Raji (cell line): ENCODE measurements around the gene RAC2.

Experiments used
- POLR2A ChIP-seq: IDR thresholded peaks from 2 replicates; pipeline ENCODE4 v1.6.1; 2011; ENCODE audit warnings: low read depth, low read length, control low read depth; ENCODE audit not compliant: insufficient read depth

The RAC2 gene

GRCh38 chr22:37186228-37186996, 57.7 kb downstream of the RAC2 start:
- no peak for TF ChIP-seq POLR2A

DNA sequence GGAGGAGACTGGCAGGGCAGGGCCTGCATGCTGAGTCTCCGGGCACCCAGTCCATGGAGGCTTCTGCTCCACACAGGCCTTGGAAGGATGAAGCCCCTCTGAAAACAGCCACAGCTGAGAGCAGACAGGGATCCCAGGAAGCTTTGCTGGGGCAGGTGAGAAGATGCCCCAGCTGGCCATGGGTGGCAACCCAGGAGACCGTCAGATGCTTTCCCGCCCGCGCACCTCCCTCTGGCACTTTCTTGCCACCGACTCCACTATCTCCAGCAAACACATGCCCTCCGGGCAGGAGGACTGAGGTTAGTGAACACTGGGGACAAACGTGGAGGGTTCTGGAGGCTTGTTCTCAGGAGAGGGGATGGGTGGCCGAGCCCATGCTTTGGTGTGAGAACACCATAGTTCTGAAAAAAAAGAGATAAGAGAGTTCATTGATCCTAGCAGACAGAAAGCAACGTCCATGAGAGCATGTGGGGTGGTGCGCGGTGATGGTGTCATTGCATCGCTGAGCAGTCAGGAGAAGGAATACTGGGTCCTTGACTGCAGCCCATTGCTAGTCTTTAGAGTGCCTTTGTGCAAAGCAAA, 58.3 kb downstream of the RAC2 start:
- TF ChIP-seq POLR2A, result no peak

DNA sequence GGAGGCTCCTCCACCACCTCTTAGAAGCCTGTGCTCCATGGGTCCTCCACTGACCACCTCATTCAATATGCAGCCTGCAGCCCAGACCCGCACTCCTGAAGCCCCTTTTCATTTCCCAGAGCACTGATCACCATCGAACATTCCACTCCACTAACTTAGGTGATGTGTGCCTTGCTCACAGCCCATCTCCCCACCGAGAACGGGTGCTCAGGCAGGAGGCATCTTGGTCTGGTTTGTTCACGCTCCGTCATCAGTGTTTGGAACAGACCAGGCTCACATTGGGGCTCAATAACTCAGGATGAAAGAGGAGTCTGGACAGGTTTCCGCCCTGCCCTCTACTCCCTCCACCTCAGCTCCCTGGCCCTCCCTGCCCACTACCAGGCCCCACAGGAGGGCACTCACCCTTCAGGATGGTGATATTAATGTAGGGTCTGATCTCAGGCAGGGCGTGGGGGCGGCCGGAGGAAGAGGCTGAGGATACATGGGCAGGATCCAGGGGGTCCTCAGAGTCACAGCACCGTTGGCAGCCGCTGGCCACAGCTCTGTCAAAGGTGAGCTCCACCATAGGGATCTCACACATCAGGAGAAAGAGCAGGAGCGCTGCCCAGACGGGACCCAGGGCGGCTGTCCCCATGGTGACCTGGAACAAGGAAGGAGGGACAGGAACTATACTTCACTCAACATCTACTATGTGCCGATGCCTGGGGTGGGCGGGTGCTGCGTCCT, 59.1 kb downstream of the RAC2 start:
- no peak for TF ChIP-seq POLR2A

DNA sequence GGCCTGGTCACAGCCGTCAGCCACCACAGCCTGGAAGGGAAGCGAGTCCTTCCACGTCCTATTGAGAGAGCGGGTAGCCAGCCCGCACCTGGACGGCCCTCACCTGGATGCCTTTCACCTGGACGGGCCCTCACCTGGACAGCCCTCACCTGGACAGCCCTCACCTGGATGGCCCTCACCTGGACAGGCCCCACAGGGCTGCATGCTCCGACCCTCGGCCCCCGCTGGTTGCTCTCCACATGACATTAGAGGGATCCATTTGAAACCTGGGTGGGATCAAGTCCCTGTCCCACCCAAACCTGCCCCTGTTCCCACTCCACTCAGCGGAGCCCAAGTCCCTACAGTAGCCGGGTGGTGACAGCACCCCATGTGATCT, 59.7 kb downstream of the RAC2 start:
- no peak for TF ChIP-seq POLR2A

- no peak for TF ChIP-seq POLR2A
Measured at GRCh38 chr22:37183432-37184379, 60.4 kb downstream of the RAC2 start.

DNA sequence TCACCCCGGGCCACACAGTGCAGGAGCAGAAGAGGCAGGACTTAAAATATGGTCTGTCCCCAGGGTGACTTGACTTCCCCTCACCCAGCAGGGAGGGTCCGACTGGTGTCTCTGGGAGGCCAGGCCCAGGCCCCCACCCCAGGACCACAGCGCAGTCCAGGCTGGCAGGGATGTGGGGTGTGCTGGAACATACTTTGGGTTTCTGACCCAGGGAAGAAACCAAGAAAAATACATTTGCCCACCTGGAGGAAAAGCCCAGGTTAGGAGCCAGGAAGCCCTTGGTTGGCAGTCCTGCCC, 61.2 kb downstream of the RAC2 start:
- TF ChIP-seq POLR2A, result no peak

DNA sequence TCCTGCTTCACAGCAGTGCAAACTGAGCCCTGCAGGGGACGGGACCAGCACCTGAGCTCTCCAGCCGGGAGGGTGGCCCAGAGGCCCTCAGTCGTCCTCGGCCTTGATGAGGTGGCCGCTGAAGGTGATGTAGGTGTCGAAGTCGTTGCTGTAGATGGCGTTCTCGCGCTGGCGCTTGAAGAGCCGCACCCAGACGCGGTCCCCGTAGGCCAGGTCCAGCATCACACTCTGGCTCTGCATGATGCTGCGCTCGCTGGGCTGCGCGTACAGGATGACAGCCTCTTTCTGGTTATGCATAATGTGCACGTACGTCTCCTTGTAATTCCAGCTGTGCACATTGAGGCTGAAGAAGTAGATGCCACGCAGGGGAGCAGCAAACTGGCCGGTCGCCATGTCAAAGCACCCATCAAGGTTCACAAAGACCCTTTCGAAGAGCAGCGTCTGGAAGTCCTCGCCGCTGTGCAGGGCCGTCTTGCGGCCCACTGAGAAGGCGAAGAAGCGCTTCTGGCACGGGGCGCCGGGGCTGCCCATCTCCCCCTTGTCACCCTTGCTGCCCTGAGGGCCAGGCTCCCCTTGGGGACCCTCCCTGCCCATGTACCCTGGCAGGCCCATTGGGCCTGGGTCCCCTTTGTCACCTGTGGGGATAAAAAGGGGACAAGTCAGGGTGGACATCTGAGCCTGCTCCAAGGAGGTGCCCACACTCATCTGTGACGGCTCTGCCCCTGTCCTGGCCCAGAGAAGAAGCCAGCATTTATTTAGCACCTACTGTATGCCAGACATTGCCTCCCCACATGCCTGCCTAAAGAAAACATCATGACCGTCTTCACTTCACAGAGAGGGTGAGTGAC, 61.7 kb downstream of the RAC2 start:
- no peak for TF ChIP-seq POLR2A

DNA sequence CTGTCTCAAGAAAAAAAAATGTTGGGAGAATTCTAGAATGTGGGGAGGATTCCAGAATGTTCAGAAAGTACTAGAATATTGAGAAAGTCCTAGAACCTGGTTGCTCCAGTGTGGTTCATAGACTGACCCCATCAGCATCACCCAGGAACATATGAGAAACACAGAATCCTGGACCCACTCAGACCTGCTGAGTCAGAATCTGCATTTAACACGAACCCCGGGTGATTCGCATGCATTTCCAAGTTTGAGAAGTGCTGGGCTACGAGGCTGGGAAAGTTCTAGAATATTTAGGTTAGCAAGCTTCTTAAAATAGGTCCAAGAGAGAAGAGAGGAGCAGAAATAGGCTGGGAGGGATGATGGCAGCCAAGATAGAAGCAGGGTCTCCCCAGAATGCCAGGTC, 62.4 kb downstream of the RAC2 start:
- no peak for TF ChIP-seq POLR2A

- no peak for TF ChIP-seq POLR2A
Measured at GRCh38 chr22:37180531-37181231, 63.4 kb downstream of the RAC2 start.

DNA sequence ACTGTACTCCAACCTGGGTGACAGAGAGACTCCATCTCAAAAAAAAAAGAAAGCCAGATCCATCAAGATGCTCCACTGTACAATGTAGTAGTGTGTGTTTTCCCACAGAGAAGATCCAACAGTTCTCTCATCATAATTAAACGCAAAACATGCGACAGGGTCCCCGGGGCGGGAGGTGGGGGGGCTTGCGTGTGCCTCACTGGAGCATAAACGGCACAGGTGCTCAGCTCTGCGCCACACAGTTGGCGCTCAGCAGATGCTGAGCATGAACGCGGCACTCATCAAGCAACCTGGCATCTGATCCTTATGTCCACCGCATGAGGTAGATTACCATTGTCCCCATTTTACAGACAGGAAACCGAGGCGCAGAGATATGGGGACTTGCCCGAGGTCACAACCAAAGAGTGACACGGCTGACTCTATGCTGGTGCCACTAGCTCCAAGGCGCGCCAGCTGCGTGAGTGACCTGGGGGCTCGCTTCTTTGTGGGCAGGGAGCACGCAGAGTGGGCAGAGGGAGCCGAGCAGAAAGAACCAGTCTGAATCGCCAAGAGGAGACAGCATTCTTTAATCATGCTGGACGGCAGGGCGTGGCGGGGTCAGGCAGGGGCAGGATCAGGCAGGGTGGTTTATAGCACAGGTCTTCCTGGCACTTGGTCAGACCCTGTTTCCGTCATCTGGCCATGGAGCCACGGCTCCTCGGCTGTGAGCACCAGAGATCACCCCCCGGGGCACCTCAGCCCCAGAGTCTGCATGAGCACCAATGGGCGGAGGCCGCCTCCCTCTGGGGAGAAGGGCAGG, 64.2 kb downstream of the RAC2 start:
- no peak for TF ChIP-seq POLR2A

DNA sequence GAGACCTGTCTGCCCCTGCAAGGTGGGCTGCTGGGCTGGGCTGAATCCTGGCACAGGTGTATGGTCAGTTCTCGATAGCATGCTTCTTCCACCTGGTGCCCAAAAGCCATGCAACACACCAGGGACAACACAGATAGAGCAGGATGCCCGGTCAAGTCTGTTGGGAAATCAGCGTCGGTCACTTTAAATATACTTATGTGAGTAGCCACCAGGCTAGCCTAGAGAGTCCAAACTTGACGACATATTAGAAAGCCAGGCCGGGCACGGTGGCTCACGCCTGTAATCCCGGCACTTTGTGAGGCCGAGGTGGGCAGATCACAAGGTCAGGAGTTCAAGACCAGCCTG, 65.0 kb downstream of the RAC2 start:
- no peak for TF ChIP-seq POLR2A

DNA sequence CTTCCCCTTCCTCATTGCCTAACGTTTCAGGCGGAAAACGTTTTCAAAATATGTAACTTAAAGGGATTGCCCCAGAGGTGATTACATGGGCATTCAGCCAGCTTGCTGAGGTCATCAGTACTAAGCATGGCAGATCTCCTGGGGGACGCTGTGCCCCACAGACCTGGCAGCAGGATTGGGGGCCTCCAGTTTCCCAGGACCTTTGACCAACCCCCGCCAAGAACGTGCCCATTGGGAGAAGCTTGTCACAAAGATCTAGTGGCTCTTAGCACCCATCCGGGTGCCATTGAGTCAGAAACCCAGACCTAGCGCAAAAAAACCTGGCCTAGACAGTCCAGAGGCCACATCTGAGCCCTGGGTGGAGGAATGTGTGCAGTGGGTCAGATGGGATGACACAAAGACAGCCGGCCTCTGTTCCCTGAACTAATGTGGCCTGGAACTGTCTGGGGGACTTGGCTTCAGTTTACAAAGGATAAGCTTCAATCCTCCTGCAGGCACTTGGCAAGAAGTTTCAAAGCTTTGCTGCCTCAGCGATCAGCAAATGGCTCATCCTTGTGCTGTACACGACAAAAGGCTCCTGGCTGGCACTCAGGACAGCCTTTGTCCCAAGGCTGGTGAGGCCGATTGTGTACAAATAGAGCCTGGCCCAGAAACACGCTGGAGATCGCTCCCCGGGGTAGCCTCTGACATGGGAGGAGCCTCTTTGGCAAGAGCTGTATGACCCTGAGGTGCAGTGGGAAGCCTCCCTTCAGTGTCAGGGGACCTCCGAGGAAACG, 65.5 kb downstream of the RAC2 start:
- TF ChIP-seq POLR2A, result no peak
